Stimulated activated memory B cell treated with anti-CD40 and anti-IgM and Interleukin-4, amounts not matched to agents 10 μg/mL and 1 μg/mL and 100 μg/mL, for 72 hours (primary cell): Measurements from ENCODE around the gene MGAT5B.

ENCODE experiments used
- ATAC-seq: fragments of 150-1000 bp; cut with Tn5 transposase; 2 replicates; pipeline ENCODE4 v1.10.0; 2021
- H3K27ac Mint-ChIP-seq: one replicate; pipeline ENCODE4 v1.8.0; 2022; ENCODE audit warnings: mild to moderate bottlenecking, mixed read lengths
- H3K27me3 Mint-ChIP-seq: one replicate; pipeline ENCODE4 v1.8.0; 2022; ENCODE audit warnings: mixed read lengths
- H3K36me3 Mint-ChIP-seq: one replicate; pipeline ENCODE4 v1.8.0; 2022; ENCODE audit warnings: mixed read lengths
- H3K4me1 Mint-ChIP-seq: one replicate; pipeline ENCODE4 v1.8.0; 2022; ENCODE audit warnings: mixed read lengths
- H3K4me3 Mint-ChIP-seq: one replicate; pipeline ENCODE4 v1.8.0; 2022; ENCODE audit warnings: mild to moderate bottlenecking, moderate library complexity, mixed read lengths
- H3K9me3 Mint-ChIP-seq: one replicate; pipeline ENCODE4 v1.8.0; 2022; ENCODE audit warnings: mixed read lengths

Gene MGAT5B

GRCh38 chr17:76918811-76919210 is 50.6 kb downstream of the MGAT5B start:
- Mint-ChIP-seq H3K27ac (no peak overlapping the region), H3K9me3 (no peaks in the 10 kb centered on the region), H3K36me3 (no peaks in the 10 kb centered on the region), H3K4me3 (no peak overlapping the region), H3K4me1 (no peaks in the 10 kb centered on the region), H3K27me3 (peaks cover 82% of the 10 kb centered on the region)
- ATAC-seq: no peak

- no peak overlapping the region for H3K4me3 Mint-ChIP-seq
- H3K36me3 Mint-ChIP-seq: no peaks in the 10 kb centered on the region
- no peaks in the 10 kb centered on the region for H3K4me1 Mint-ChIP-seq
- no peak for ATAC-seq
- H3K27ac Mint-ChIP-seq: no peak overlapping the region
- peaks cover 69% of the 10 kb centered on the region for H3K27me3 Mint-ChIP-seq
- no peaks in the 10 kb centered on the region for H3K9me3 Mint-ChIP-seq
Measured at GRCh38 chr17:76920364-76921139, 52.3 kb downstream of the MGAT5B start.

GRCh38 chr17:76921340-76922036 is 53.3 kb downstream of the MGAT5B start:
- H3K4me3 Mint-ChIP-seq: no peak overlapping the region
- ATAC-seq: no peak
- no peaks in the 10 kb centered on the region for H3K4me1 Mint-ChIP-seq
- no peak overlapping the region for H3K27ac Mint-ChIP-seq
- H3K9me3 Mint-ChIP-seq: no peaks in the 10 kb centered on the region
- H3K27me3 Mint-ChIP-seq: peaks cover 62% of the 10 kb centered on the region
- H3K36me3 Mint-ChIP-seq: no peaks in the 10 kb centered on the region

GRCh38 chr17:76922084-76922483 is 53.9 kb downstream of the MGAT5B start:
- Mint-ChIP-seq H3K4me1 (no peaks in the 10 kb centered on the region), H3K27ac (no peak overlapping the region)
- ATAC-seq: no peak

GRCh38 chr17:76922967-76923366 is 54.8 kb downstream of the MGAT5B start:
- no peak overlapping the region for H3K27ac Mint-ChIP-seq
- ATAC-seq: no peak
- H3K9me3 Mint-ChIP-seq: no peaks in the 10 kb centered on the region
- no peaks in the 10 kb centered on the region for H3K4me1 Mint-ChIP-seq
- H3K27me3 Mint-ChIP-seq: peaks cover 66% of the 10 kb centered on the region
- H3K4me3 Mint-ChIP-seq: no peak overlapping the region
- no peaks in the 10 kb centered on the region for H3K36me3 Mint-ChIP-seq

More at GRCh38 chr17:76922084-76922483, 53.9 kb downstream of the MGAT5B start:
- peaks cover 62% of the 10 kb centered on the region for H3K27me3 Mint-ChIP-seq
- H3K36me3 Mint-ChIP-seq: no peaks in the 10 kb centered on the region
- no peaks in the 10 kb centered on the region for H3K9me3 Mint-ChIP-seq
- no peak overlapping the region for H3K4me3 Mint-ChIP-seq

GRCh38 chr17:76923491-76923890 is 55.3 kb downstream of the MGAT5B start:
- ATAC-seq: no peak
- Mint-ChIP-seq H3K4me1 (no peaks in the 10 kb centered on the region), H3K4me3 (no peak overlapping the region), H3K27ac (no peak overlapping the region), H3K27me3 (peaks cover 71% of the 10 kb centered on the region), H3K9me3 (no peaks in the 10 kb centered on the region), H3K36me3 (no peaks in the 10 kb centered on the region)

- Mint-ChIP-seq H3K36me3 (no peaks in the 10 kb centered on the region), H3K27me3 (peaks cover 80% of the 10 kb centered on the region), H3K4me3 (no peak overlapping the region), H3K27ac (no peak overlapping the region), H3K4me1 (no peaks in the 10 kb centered on the region), H3K9me3 (no peaks in the 10 kb centered on the region)
- ATAC-seq: peak; percentile 13
Measured at GRCh38 chr17:76924345-76925342, 56.4 kb downstream of the MGAT5B start.

GRCh38 chr17:76925441-76925891 is 57.3 kb downstream of the MGAT5B start:
- H3K4me3 Mint-ChIP-seq: no peak overlapping the region
- H3K27me3 Mint-ChIP-seq: peaks cover 79% of the 10 kb centered on the region
- no peaks in the 10 kb centered on the region for H3K9me3 Mint-ChIP-seq
- H3K36me3 Mint-ChIP-seq: no peaks in the 10 kb centered on the region
- H3K27ac Mint-ChIP-seq: no peak overlapping the region
- H3K4me1 Mint-ChIP-seq: no peaks in the 10 kb centered on the region
- no peak for ATAC-seq

GRCh38 chr17:76926237-76926866 is 58.1 kb downstream of the MGAT5B start:
- Mint-ChIP-seq H3K27me3 (peaks cover 74% of the 10 kb centered on the region), H3K27ac (no peak overlapping the region), H3K4me1 (no peaks in the 10 kb centered on the region), H3K36me3 (no peaks in the 10 kb centered on the region), H3K4me3 (no peak overlapping the region), H3K9me3 (no peaks in the 10 kb centered on the region)
- no peak for ATAC-seq

GRCh38 chr17:76927577-76927976 is 59.4 kb downstream of the MGAT5B start:
- ATAC-seq: no peak
- peaks cover 73% of the 10 kb centered on the region for H3K27me3 Mint-ChIP-seq
- H3K9me3 Mint-ChIP-seq: no peaks in the 10 kb centered on the region
- no peak overlapping the region for H3K27ac Mint-ChIP-seq
- no peaks in the 10 kb centered on the region for H3K4me1 Mint-ChIP-seq
- H3K36me3 Mint-ChIP-seq: no peaks in the 10 kb centered on the region
- H3K4me3 Mint-ChIP-seq: no peak overlapping the region

GRCh38 chr17:76927982-76928381 is 59.8 kb downstream of the MGAT5B start:
- H3K36me3 Mint-ChIP-seq: no peaks in the 10 kb centered on the region
- H3K9me3 Mint-ChIP-seq: no peaks in the 10 kb centered on the region
- ATAC-seq: no peak

GRCh38 chr17:76929148-76929547 is 60.9 kb downstream of the MGAT5B start:
- Mint-ChIP-seq H3K9me3 (no peaks in the 10 kb centered on the region), H3K27me3 (peaks cover 66% of the 10 kb centered on the region), H3K27ac (no peak overlapping the region), H3K36me3 (no peaks in the 10 kb centered on the region), H3K4me1 (no peaks in the 10 kb centered on the region), H3K4me3 (no peak overlapping the region)
- ATAC-seq: no peak

More at GRCh38 chr17:76927982-76928381, 59.8 kb downstream of the MGAT5B start:
- Mint-ChIP-seq H3K4me3 (no peak overlapping the region), H3K27me3 (peaks cover 69% of the 10 kb centered on the region), H3K27ac (no peak overlapping the region), H3K4me1 (no peaks in the 10 kb centered on the region)

- Mint-ChIP-seq H3K9me3 (no peaks in the 10 kb centered on the region), H3K27ac (no peak overlapping the region), H3K36me3 (no peaks in the 10 kb centered on the region), H3K27me3 (peaks cover 70% of the 10 kb centered on the region), H3K4me1 (no peaks in the 10 kb centered on the region), H3K4me3 (no peak overlapping the region)
- no peak for ATAC-seq
Measured at GRCh38 chr17:76929601-76930000, 61.4 kb downstream of the MGAT5B start.

- no peaks in the 10 kb centered on the region for H3K9me3 Mint-ChIP-seq
- no peaks in the 10 kb centered on the region for H3K36me3 Mint-ChIP-seq
- H3K4me3 Mint-ChIP-seq: no peak overlapping the region
- H3K27me3 Mint-ChIP-seq: peaks cover 75% of the 10 kb centered on the region
- ATAC-seq: no peak
- H3K4me1 Mint-ChIP-seq: no peaks in the 10 kb centered on the region
- no peak overlapping the region for H3K27ac Mint-ChIP-seq
Measured at GRCh38 chr17:76930107-76930506, 61.9 kb downstream of the MGAT5B start.
